SHP77 treated with DMSO at 0.1 percent for 48 hours (cell line): ENCODE results near the gene STAT2.

Experiments used
- DNase-seq: peaks from one replicate; lab custom pipeline; 2025; lab: John Stamatoyannopoulos, UW

The STAT2 gene

GRCh38 chr12:56293795-56294194, 66.1 kb downstream of the STAT2 start:
- no peak for DNase-seq
